DND-41 (cell line): ENCODE measurements around the gene MFSD11.
"Not testable (repeated sequence)": the region's sequence is repeated elsewhere in the genome, so short reads cannot be mapped to it uniquely, and the experiment has no call there.

ENCODE experiments used
- ATAC-seq: fragments of 200-7000 bp; cut with Tn5 transposase; 3 replicates; pipeline ENCODE4 v1.9.1; 2021; ENCODE audit warnings: low read depth; ENCODE audit not compliant: insufficient read depth
- DNase-seq: peaks from one replicate; pipeline ENCODE4 v3.0.0-alpha.2; 2020
- H2AFZ ChIP-seq: 2 replicates; pipeline ENCODE4 v1.6.0; 2012; ENCODE audit warnings: low read depth, low read length
- H3K27ac ChIP-seq: 2 replicates; pipeline ENCODE4 v1.5.1; 2012; ENCODE audit warnings: low read length, inconsistent platforms
- H3K27me3 ChIP-seq: fragments of 200-600 bp; sonication (generic); 2 replicates; pipeline ENCODE4 v1.6.0; 2012; ENCODE audit warnings: low read length, mild to moderate bottlenecking, inconsistent platforms; ENCODE audit not compliant: insufficient read depth, poor library complexity
- H3K36me3 ChIP-seq: 2 replicates; pipeline ENCODE4 v1.5.1; 2012; ENCODE audit warnings: low read length, inconsistent platforms; ENCODE audit not compliant: insufficient read depth
- H3K4me1 ChIP-seq: 2 replicates; pipeline ENCODE4 v1.5.1; 2012; ENCODE audit warnings: mild to moderate bottlenecking, low read length; ENCODE audit not compliant: insufficient read depth
- H3K4me2 ChIP-seq: 2 replicates; pipeline ENCODE4 v1.6.0; 2012; ENCODE audit warnings: mild to moderate bottlenecking, moderate library complexity, low read length, inconsistent platforms; ENCODE audit not compliant: insufficient read depth
- H3K4me3 ChIP-seq, 2 experiments: fragments of 200-600 bp in 1 of 2; shearing (Covaris generic) in 1 of 2; 2 replicates each; pipeline ENCODE4 v1.5.1; 2012 to 2016; ENCODE audit warnings: inconsistent platforms in 2 of 2, low read length in 2 of 2, mild to moderate bottlenecking in 2 of 2, low read depth in 1 of 2, moderate library complexity in 1 of 2
- H3K79me2 ChIP-seq: 2 replicates; pipeline ENCODE4 v1.6.0; 2012; ENCODE audit warnings: low read length, inconsistent platforms; ENCODE audit not compliant: insufficient read depth
- H3K9ac ChIP-seq: 2 replicates; pipeline ENCODE4 v1.6.0; 2012; ENCODE audit warnings: low read depth, mild to moderate bottlenecking, inconsistent platforms, low read length, moderate library complexity
- H3K9me3 ChIP-seq: 2 replicates; pipeline ENCODE4 v1.5.1; 2012; ENCODE audit warnings: low read length, moderate library complexity, mild to moderate bottlenecking, inconsistent platforms; ENCODE audit not compliant: insufficient read depth, severe bottlenecking
- H4K20me1 ChIP-seq: 2 replicates; pipeline ENCODE4 v1.6.0; 2012; ENCODE audit warnings: low read length; ENCODE audit not compliant: insufficient read depth
- EZH2 ChIP-seq: IDR thresholded peaks from 3 replicates; pipeline ENCODE4 v1.6.1; 2012; ENCODE audit warnings: borderline replicate concordance, low read depth, mild to moderate bottlenecking, moderate library complexity, low read length, inconsistent platforms; ENCODE audit not compliant: severe bottlenecking
- TF ChIP-seq, protein P1 (sequence below): IDR thresholded peaks from 2 replicates; pipeline ENCODE4 v1.5.1; 2012; ENCODE audit warnings: borderline replicate concordance, low read length, moderate library complexity, mild to moderate bottlenecking; ENCODE audit not compliant: poor library complexity, severe bottlenecking; ENCODE audit errors: extremely low read depth

MFSD11 gene

DNA sequence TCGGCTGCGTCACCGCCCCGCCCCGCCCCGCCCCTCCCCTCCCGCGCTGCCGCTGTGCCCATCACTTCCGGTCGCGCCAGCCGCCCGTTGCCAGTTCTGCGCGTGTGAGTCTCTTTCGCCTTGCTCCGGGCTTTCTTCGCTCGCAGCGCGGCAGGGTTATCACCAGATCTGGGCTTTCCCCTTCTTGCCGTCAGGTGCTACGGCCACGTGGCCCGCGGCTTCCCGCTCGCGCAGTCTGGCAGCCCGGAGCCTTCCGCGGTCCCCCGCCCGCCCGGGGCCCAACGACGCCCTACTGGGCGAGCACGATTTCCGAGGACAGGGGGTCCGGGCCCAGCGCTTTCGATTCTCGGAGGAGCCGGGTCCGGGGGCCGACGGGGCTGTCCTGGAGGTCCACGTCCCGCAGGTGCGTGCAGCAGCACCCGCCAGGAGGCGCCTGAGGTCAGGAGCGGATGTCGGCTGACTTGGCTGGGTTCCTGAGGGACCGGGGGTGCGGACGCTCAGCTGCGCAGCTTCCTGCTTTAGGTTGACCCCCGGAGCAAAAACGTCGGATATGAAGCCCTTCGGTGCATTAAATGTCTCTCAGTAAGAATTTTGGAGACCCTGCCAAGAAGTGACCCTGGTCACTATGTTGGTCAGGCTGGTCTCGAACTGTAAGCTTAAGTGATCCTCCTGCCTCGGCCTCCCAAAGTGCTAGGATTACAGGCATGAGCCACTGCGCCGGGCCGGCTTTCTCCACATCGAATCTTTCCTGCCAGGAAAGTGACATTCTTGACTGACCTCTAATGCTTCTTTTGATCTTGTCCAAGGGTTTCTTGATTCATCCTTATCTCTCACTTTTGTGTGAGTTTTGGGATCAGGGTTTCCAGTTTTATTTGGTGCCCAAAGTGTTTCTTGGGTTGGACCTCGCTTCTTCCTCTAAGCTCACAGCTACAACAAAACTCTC lies 10.9 kb upstream of the MFSD11 start, which contains the start of gene METTL23:
Gene METTL23 (plus strand): TSS at position 64 of the 943 bp plus-strand sequence. CDS start 2,872 bp downstream, outside the sequence.
- Histone ChIP-seq H3K27ac (peak within 1 kb of the TSS; percentile 96), H3K4me1 (peaks cover 61% of the 10 kb centered on the region), H3K9ac (peak within 1 kb of the TSS; percentile 95), H3K36me3 (peaks cover 53% of the 10 kb centered on the region), H3K79me2 (peaks cover 86% of the 10 kb centered on the region), H3K9me3 (no peaks in the 10 kb centered on the region), H2AFZ (peak within 1 kb of the TSS; percentile 74), H3K4me3 (peak within 1 kb of the TSS; percentile 69 to 76), H3K4me2 (peak within 1 kb of the TSS; percentile 89), H3K27me3 (no peaks in the 10 kb centered on the region), H4K20me1 (peaks cover 21% of the 10 kb centered on the region; the same call in 1 of the 2 replicates)
- peak; percentile 80 for DNase-seq
- TF ChIP-seq EZH2: no peak
- TF ChIP-seq, protein P1, sequence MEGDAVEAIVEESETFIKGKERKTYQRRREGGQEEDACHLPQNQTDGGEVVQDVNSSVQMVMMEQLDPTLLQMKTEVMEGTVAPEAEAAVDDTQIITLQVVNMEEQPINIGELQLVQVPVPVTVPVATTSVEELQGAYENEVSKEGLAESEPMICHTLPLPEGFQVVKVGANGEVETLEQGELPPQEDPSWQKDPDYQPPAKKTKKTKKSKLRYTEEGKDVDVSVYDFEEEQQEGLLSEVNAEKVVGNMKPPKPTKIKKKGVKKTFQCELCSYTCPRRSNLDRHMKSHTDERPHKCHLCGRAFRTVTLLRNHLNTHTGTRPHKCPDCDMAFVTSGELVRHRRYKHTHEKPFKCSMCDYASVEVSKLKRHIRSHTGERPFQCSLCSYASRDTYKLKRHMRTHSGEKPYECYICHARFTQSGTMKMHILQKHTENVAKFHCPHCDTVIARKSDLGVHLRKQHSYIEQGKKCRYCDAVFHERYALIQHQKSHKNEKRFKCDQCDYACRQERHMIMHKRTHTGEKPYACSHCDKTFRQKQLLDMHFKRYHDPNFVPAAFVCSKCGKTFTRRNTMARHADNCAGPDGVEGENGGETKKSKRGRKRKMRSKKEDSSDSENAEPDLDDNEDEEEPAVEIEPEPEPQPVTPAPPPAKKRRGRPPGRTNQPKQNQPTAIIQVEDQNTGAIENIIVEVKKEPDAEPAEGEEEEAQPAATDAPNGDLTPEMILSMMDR: peak; percentile 80
- ATAC-seq: peak; percentile 46

DNA sequence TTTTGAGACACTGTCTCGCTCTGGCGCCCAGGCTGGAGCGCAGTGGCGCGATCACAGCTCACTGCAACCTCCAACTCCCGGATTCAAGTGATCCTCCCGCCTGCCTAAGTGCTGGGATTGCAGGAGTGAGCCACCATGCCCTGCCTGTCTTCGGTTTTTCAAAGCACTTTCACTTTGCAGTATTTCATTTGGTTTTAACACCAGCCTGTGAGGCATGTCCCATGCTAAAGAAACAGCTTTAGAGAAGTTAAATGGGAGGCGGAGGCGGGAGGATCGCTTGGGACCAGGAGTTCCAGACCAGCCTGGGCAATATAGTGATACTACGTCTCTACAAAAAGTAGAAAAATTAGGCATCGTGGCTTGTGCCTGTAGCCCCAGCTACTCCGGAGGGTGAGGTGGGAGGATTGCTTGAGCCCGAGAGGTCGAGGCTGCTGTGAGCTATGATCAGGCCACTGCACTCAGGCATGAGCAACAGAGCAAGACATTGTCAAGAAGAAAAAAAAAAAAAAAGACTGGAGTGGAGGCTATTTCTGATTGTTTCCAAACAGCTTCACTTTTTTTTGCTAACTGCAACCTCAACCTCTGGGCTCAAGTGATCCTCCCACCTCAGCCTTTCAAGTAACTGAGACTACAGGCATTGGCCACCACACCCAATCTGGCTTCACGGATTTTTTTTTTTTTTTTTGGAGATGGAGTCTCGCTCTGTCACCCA lies 10.0 kb upstream of the MFSD11 start:
- Histone ChIP-seq H3K27me3 (no peaks in the 10 kb centered on the region), H3K9ac (peak overlapping the region; percentile 95), H3K9me3 (no peaks in the 10 kb centered on the region), H3K4me1 (peaks cover 64% of the 10 kb centered on the region), H2AFZ (no peak overlapping the region), H4K20me1 (peaks cover 22% of the 10 kb centered on the region; the same call in 1 of the 2 replicates), H3K4me3 (peak overlapping the region; percentile 51 to 76; a peak in 3 of 4 replicates), H3K27ac (peak overlapping the region; percentile 96), H3K36me3 (peaks cover 57% of the 10 kb centered on the region), H3K4me2 (peak overlapping the region; percentile 89), H3K79me2 (peaks cover 92% of the 10 kb centered on the region)
- ATAC-seq (0 out of 3 replicates have a peak, but pooled peaks have one; percentile 8), DNase-seq (peak; percentile 50)
- TF ChIP-seq, protein P1: no peak
- TF ChIP-seq EZH2: no peak

DNA sequence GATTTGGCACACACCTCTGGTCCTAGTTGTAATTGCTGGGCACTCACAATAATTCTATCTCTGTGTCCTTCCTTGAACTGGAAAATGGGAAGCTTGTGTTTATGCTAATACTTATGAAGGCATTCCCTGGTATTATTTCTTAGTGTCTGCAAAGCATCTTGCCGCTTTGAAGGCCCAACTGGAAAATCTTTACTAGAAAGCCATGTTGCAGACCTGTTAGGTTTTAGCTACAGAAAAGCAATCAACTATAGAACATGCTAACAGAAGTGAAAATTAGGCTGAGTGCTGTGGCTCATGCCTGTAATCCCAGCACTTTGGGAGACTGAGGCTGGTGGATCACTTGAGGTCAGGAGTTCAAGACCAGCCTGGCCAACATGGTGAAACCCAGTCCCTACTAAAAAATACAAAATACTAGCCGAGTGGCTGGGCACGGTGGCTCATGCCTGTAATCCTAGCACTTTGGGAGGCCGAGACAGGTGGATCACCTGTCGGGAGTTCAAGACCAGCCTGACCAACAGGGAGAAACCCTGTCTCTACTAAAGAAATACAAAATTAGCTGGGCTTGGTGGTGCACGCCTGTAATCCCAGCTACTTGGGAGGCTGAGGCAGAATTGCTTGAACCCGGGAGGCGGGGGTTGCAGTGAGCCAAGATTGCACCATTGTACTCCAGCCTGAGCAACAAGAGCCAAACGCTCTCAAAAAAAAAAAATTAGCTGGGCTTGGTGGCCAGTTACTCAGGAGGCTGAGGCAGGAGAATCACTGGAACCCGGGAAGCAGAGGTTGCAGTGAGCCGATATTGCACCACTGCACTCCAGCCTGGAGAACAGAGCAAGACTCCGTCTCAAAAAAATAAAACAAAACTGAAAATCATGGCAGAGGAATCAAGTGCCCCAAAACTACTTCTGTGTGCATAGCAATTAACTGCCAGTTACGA lies 5.9 kb upstream of the MFSD11 start:
- DNase-seq: peak; percentile 22
- H2AFZ ChIP-seq, H3K4me3 ChIP-seq, H3K9ac ChIP-seq, H3K9me3 ChIP-seq, H3K27me3 ChIP-seq, H3K27ac ChIP-seq, ATAC-seq: not testable (repeated sequence)
- Histone ChIP-seq H4K20me1 (peaks cover 55% of the 10 kb centered on the region), H3K4me2 (peak overlapping the region; percentile 92), H3K36me3 (peaks cover 73% of the 10 kb centered on the region), H3K4me1 (peaks cover 64% of the 10 kb centered on the region), H3K79me2 (peaks cover 97% of the 10 kb centered on the region)
